ENCODE results near the gene INKA1.
A peak's percentile ranks its signal among the peaks of the same experiment; 100 is the strongest.
"Not testable (repeated sequence)": the region's sequence is repeated elsewhere in the genome, so short reads cannot be mapped to it uniquely, and the experiment has no call there.

The INKA1 gene

DNA sequence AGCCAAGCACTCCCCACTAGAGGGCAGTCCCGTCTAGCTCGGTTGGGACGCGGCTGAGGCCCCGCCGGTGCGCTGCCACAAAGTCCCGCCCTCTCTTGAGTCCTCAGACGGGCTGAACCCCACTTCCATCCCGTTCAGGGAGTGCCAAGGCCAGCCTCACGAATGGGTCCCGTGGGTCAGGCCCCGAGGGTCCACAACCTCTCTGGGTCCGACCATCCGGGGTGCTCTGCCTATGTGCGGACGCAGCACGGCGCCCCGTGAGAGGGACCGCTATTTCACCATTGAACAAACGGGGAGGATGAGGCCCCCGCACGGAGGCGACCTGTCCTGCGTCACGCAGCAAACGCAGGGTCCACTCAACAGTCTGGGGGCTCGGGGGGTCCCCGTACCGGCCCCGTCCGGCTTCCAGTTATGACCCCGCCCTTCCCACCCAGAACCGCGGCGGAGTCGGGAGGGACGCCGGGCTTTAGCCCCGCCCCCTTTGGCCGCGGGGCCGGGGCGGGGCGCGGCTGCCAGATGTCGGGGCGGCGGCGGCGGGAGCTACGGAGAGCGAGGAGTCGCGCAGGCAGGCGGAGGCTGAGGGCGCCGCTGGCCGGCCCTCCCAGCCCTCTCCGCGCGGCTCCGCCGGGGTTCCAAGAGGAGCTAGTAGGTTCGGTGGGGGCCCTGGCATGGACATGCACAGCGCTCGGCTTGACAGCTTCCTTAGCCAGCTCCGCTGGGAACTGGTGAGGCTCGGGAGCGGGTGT, at the start of gene INKA1:
TSS of gene INKA1 (plus strand) at position 543 of the 746 bp plus-strand sequence. CDS start at position 675, 132 bp downstream.
- peak; percentile 73 to 87 for DNase-seq (ENCODE audit: low read depth in 2 of 2)

DNA sequence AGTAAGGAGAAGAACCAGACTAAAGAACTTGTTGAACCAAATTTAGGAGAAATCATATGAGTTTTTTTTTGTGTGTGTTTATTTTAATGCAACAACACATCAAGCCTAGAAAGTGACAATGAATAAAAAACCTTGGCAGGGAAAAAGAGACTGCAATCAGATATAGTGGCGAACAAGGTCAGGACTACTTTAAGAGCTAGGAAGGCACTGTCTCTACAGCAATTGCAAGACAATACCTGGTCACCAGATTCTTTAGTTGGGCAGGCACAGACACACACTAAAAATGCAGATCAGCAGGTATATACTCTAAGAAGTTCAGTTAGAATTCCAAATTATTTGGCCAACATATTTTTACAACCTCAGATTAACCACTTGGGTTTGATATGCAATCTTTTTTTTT, 48.5 kb upstream of the INKA1 start:
- no peak for DNase-seq (ENCODE audit: low read depth in 2 of 2)

DNA sequence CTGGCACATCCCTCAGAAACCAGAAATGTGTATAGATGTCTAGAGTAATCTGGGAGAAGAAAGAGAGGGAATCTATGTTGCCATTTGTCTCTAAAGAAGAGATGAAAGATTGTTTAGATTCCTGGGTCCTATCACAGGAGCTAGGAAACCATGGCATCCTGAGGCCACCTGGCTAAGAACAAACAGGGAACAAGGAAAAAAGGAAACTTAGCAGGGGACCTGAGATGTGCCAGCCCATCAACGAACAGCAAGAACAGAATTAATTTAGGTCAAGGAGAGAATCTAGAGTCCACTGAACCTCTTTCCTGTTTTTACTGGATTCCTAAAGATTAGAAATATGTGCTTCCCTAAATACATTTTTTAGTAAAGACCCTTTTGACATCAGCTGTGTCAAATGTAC, 47.0 kb upstream of the INKA1 start:
- DNase-seq (ENCODE audit: low read depth in 2 of 2) = no peak

DNA sequence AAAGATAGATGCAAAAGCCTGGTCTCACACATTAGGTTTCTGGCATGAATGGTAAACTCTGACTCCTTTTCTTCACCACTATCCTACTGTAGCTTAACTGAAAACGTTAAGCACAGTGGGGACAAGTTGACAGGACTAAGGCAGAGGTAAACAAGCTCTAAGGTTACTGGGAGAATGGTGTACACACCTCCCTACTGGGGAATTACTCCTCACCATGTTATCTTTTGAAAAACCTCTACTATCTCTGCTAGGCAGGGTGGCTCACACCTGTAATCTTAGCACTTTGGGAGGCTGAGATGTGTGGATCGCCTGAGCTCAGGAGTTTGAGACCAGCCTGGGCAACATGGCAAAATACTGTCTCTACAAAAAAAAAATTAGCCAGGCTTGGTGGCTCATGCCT, 45.9 kb upstream of the INKA1 start:
- DNase-seq (ENCODE audit: low read depth in 2 of 2) = no peak

DNA sequence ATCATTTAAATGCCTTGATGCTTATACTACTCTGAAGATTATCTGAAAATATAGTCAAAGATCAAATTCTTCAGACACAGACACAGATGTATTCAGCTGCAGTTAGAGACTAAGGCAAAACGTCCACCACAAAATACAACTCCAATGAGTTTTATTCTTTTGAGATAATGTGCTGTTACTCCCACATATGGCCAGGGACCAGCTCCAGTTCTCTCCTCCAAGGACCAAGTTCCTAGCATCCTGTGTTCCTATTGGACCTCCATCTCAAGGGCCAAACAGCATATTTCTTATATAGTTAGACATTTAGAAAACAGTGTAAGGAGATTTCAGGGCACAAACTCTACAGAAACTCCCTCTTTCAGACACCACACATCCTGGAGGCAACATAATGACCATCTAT, 43.8 kb upstream of the INKA1 start:
- DNase-seq (ENCODE audit: low read depth in 2 of 2) = no peak

DNA sequence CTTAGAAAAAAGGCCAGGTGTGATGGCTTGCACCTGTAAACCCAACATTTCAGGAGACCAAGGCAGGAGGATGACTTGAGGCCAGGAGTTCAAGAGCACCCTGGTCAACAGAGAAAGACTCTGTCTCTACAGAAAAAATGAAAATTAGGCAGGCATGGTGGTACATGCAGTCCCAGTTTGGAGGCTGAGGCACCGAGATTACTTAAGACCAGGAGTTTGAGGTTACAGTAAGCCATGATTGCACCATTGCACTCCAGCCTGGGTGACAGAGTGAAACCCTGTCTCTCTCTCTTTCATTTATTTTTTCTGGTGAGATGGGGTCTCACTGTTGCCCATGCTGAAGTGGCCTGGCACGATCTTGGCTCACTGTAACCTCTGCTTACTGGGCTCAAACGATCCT, 41.4 kb upstream of the INKA1 start:
- no peak for DNase-seq (ENCODE audit: low read depth in 2 of 2)

DNA sequence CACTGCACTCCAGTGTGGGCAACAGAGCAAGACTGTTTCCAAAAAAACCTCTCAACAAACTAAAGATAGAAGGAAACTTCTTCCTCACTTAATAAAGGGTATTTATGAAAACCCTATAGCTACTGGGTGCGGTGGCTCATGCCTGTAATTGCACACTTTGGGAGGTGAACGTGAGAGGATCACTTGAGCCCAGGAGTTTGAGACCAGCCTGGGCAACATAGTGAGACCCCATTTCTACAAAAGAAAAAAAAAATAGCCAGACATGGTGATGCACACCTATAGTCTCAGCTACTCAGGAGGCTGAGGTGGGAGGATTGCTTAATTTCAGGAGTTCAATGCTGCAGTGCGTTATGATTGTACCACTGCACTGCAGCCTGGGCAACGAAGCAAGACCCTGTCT, 39.1 kb upstream of the INKA1 start:
- DNase-seq (ENCODE audit: low read depth in 2 of 2) = no peak

DNA sequence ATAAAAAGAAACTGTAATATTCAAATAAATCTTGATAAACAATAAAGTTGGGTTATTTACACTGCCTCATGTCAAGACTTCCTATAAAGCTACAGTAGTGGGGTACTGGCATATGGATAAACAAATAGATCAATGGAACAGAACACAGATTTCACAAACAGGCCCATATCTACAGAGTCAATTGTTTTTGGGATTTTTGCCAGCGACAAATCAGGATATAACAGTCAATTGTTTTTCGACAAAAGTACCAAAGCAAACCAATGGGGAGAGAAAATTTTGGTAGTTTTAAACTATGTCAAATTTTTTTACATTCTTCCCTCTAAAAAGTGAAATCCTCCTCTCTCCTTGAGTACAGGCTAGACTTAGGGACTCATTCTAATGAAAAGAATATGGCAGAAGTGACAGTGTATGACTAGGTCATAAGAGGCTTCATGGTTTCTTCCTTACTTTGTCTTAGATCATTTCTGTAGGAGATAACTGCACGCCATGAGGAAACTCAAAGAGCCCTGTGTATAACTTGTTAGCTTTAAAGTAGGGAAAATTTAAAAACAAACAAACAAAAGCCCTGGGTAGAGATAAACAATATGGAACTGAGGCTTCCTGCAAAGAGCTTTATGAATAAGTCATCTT, 33.7 kb upstream of the INKA1 start:
- DNase-seq (ENCODE audit: low read depth in 2 of 2) = no peak

DNA sequence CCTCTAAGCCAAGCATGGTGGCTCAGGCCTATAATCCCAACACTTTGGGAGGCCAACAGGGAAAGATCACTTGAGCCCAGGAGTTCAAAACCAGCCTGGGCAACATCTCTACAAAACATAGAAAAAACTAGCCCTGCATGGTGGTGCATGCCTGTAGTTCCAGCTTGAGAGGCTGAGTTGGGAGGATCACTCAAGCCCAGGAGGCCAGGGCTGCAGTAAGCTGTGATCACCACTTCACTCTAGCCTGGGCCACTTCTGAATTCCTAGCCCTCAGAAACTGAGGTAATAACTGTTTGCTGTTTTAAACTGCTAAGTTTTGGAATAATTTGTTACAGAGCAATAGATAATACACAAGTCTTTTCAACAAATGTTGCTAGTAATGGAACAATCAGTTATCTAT, 33.1 kb upstream of the INKA1 start:
- DNase-seq (ENCODE audit: low read depth in 2 of 2) = no peak

DNA sequence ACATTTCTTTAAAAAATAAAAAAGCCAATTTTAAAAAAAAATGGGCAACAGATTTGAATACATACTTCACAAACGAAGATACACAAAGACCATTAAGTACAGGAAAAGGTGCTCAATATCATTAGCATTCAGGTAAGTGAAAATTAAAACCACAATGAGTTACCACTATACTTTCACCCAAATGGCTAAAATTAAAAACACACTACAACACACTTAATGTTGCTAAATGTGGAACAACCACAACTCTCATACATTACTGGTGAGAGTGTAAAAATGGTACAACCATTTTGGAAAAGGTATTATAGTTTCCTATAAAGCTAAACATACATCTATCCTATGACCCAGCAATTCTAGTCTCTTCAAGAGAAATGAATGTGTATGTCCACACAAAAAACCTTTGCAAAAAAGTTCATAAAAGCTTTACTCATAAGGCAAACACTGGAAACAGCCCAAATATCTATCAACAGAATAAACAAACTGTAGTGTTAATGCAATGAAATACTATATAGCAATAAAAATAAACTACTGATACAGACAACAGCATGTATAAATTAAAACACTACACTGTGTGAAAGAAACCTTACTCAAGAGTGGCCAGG, 31.6 kb upstream of the INKA1 start:
- DNase-seq (ENCODE audit: low read depth in 2 of 2) = no peak

DNA sequence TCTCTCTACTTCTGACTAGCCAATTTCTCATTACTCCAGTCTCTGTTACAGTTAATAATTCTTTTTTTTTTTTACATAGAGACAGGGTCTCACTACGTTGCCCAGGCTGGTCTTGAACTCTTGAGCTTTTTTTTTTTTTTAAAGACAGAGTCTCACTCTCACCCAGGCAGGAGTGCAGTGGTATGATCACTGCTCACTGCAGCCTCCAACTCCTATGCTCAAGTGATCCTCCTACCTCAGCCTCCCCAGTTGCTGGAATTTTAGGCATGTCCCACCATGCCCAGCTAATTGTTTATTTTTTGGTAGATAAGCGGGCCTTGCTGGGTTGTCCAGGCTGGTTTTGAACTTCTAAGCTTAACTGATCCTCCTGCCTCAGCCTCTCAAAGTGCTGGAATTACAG, 30.4 kb upstream of the INKA1 start:
- no peak for DNase-seq (ENCODE audit: low read depth in 2 of 2)

DNA sequence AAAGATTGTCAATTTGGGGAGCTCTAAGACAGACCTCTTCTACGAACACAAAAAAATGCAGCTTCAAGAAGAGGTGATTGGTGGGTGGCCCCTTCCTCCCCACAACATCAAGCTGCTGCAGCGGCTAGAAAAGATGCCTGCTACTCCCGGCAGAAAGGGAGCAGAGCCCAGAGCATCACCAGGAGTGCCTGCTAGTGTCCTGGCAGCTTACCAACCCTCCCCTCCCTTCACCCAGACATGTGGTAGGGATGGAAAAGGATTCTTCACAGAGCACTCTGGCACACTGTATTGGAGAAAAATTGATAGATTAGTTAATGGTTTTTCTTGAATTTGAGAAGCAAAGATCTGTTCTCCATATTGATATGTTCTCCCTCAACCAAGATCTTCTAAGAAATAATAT, 27.5 kb upstream of the INKA1 start:
- no peak for DNase-seq (ENCODE audit: low read depth in 2 of 2)

DNA sequence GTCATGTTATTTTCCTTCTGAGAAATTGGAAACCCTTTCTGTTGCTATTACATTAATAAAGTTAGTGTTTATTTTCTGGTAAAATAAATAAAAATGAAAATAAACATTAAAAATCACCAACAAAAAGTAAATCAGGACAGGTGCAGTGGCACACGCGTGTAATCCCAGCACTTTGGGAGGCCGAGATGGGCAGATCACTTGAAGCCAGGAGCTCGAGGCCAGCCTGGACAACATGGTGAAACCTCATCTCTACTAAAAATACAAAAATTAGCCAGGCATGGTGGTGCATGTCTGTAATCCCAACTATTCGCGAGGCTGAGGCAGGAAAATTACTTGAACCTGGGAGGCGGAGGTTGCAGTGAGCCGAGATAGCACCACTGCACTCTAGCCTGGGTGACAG, 27.0 kb upstream of the INKA1 start:
- DNase-seq (ENCODE audit: low read depth in 2 of 2) = not testable (repeated sequence)

DNA sequence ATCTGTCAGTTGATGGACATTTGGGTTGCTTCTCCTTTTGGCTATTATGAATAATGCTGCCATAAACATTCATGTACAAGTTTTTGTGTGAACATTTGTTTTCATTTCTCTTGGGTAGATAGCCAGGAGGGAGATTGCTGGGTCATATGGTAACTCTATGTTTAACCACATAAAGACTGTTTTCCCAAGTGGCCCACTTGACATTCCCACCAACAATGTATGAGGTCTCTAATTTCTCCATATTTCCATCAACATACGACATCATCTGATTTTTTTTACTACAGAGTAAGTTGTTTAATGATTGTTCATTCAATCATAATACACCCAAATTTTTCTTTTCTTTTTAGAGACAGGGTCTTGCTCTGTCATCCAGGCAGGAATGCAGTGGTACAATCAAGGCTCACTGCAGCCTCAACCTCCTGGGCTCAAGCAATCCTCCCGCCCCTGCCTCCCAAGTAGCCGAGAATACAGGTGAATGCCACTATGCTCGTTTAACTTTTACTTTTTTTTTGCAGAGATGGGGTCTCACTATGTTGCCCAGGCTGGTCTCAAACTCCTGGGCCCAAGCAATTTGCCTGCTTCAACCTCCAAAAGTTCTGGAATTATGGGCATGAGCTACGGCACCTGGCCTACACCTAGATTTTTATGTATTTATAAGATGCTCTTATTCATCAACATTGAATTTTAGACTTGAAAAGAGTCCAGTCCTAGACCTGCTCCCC, 23.5 kb upstream of the INKA1 start:
- no peak for DNase-seq (ENCODE audit: low read depth in 2 of 2)

DNA sequence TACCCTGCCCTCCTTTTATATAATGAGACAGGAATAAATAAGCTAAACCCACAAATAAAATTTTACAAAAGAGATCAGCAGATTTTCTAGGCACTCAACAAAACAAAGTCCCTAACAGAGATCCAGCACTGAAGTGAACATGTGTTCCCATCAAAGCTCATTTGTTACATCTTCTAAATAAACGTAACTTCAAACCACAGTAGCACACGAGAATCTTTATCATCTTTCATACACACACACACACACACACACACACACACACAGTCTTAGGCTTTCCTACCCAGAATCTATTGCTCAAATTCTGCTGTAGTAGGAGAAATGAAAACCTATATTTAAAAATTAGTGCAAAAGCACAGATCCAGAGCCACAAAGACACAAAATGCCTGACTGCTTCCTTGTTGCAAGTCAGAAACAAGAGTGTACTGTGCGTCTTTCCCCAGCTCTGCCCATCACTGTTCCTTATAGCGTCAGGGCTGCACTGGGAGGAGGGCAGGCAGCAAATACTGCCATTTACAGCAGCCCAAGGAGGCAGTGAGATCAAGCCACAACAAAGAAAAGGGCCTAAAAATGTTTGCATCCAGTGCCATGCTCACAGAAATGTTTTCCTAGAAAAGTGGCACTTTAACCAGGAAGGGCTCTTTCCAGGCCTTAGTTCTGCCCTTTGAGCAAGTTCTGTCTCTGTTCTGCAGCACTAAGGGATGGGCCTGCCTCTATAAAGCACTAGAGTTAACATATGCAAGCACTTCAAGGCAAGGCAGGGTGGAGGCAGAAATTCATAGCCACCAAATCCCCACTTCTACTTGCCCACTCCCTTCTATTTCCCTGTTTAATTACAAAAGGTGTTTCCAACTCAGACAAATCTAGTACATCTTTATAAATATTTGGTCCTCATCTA, 22.7 kb upstream of the INKA1 start:
- DNase-seq (ENCODE audit: low read depth in 2 of 2) = no peak

DNA sequence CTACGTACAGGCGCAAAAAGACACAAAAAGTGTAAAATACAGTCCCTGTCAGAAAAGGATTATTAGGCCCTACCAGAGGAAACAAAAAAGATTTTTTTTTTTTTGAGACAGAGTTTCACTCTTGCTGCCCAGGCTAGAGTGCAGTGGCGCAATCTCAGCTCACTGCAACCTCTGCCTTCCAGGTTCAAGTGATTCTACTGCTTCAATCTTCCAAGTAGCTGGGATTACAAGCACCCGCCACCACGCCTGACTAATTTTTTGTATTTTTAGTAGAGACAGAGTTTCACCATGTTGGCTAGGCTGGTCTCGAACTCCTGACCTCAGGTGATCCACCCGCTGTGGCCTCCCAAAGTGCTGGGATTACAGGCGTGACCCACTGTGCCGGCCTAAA, 22.1 kb upstream of the INKA1 start:
- DNase-seq (ENCODE audit: low read depth in 2 of 2) = not testable (repeated sequence)

DNA sequence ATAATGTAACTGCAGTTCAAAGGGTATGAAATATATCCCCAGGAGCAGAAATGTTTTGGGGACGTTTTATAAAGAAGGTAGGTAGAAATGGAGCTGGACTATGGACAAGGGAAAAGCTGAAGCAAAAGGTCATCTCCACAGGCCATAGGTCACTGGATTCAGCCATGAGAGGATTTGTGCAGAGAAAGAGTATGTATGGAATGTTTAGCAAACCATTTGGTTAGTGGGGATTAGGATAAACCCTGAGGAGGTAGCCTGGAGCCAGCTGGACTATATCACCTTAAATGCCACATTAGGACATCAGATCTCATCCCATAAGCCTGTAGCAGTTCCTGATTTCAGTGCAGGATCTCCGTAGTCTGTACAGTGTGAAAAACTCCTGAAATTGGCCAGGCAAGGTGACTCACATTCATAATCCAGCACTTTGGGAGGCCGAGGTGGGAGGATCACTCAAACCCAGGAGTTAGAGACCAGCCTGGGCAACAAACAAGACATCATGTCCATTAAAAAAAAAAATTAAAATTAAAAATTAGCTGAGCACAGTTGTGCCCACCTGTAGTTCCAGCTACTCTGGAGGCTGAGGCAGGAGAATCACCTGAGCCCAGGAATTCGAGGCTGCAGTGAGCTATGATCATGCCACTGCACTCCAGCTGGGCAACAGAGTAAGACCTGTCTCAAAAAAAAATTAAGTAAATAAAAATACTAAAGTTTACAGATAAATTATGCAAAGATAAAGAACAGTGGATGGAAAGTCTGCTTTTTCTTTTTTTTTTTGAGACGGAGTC, 21.5 kb upstream of the INKA1 start:
- no peak for DNase-seq (ENCODE audit: low read depth in 2 of 2)

DNA sequence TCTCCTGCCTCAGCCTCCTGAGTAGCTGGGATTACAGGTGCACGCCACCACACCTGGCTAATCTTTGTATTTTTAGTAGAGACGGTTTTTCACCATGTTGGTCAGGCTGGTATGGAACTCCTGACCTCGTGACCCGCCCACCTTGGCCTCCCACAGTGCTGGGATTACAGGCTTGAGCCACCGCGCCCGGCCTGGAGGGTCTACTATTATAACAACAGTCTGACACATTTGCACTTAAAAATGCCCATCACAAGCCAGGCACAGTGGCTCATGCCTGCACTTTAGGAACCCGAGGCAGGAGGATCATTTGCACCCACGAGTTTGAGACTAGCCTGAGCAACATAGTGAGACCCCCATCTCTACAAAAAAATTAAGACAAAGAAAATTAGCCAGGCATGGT, 20.8 kb upstream of the INKA1 start:
- not testable (repeated sequence) for DNase-seq (ENCODE audit: low read depth in 2 of 2)

DNA sequence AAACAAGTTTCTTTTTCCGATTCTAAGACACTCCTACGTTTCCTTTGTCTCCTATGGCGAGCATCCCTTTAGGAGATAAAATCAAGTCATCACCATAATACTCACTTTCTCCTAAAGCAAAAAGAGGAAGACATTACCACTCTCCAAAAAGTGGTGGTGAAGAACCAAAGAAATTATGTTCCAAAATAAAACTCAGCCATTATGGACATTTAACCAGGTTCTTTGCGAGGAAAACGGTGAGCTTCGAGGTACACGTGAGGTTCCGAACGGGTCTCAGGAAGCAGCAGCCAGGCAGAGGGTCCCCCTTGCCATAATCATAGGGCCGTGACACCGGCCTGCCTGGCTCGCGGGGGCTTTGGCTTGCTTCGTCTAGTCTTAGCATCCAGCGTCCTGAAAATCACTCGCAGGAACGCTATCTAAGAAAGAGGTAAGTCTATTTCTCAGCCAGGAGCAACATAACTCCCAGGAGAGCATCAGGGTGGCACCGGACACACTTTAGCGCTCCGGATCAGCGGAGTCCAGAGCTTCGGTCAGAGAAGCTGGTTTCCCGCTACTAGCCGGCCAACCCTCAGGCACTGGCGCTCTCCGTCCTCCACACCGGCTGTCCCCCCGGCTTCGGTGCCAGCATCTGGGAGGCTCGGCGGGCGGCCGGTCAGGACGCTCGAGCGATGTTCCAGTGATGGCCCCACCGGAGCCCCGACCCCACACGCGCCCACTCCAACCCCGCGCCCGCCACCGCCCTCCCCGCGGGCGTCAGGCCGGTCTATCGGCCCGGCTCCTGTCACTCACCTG, 17.3 kb upstream of the INKA1 start:
- DNase-seq (ENCODE audit: low read depth in 2 of 2) = peak in 1 of 2 donors; percentile 11
